Measurements from ENCODE around the gene TNFRSF4. TPM values are rescaled to one million over a fixed set of nuclear protein-coding genes. Genes with fewer than 3 reads are reported as not detected.

Gene TNFRSF4
- total and polyA plus RNA-seq, 2 donors (not counting 1 experiment from before 2014, with no cell fraction given): 0.63 to 1.8 TPM

- WGBS (ENCODE audit: insufficient coverage): 92% methylated on average over 25 of the region's 26 CpGs
- no peaks in the 10 kb centered on the region for H3K9me3 Mint-ChIP-seq (ENCODE audit: insufficient read depth)
- no peak overlapping the region for H3K4me3 Mint-ChIP-seq
- H3K27ac Mint-ChIP-seq: peak overlapping the region; percentile 27
- H3K79me2 ChIP-seq (ENCODE audit: control insufficient read depth, insufficient read depth, low read length): no peaks in the 10 kb centered on the region
- no peaks in the 10 kb centered on the region for H4K20me1 ChIP-seq (ENCODE audit: control insufficient read depth, insufficient read depth, low read length, poor library complexity, severe bottlenecking)
- DNase-seq (no peak), ATAC-seq (ENCODE audit: low read depth) (no peak)
- peaks cover 21% of the 10 kb centered on the region for H3K4me1 Mint-ChIP-seq
- no peak overlapping the region for H3K9ac ChIP-seq (ENCODE audit: low read length)
- H3K4me3 ChIP-seq (ENCODE audit: control extremely low read depth in 1 of 5, extremely low read depth in 1 of 5, insufficient read depth in 1 of 5, low read depth in 2 of 5, low read length in 4 of 5): no peak overlapping the region
- ChIA-PET POLR2A (no interaction called here), CTCF (no interaction called here)
- no peak overlapping the region for H3K4me2 ChIP-seq (replicated peaks; ENCODE audit: low read depth, low read length, poor library complexity, severe bottlenecking)
- H2AFZ ChIP-seq (ENCODE audit: insufficient read depth, low read depth, low read length, poor library complexity, severe bottlenecking): no peak overlapping the region
- no peak overlapping the region for H3K27ac ChIP-seq (ENCODE audit: low read length in 2 of 2)
- H3K27me3 ChIP-seq (replicated peaks in 1 of 4; ENCODE audit: control extremely low read depth in 1 of 4, control insufficient read depth in 3 of 4, insufficient read depth in 4 of 4, low read length in 3 of 4): peaks cover 0 to 53% (median 19%) of the 10 kb centered on the region in 4 experiments
- peaks cover 8 to 17% of the 10 kb centered on the region in 2 donors for H3K4me1 ChIP-seq (ENCODE audit: control insufficient read depth in 2 of 2, insufficient read depth in 2 of 2, low read length in 2 of 2)
- TF ChIP-seq EZH2 (IDR thresholded peaks at IDR 0.05; ENCODE audit: borderline replicate concordance, insufficient read depth, low read depth, low read length, poor library complexity, severe bottlenecking) (no peak), CTCF (IDR thresholded peaks at IDR 0.05) (no peak)
- H3K36me3 ChIP-seq (replicated peaks in 1 of 2; ENCODE audit: control extremely low read depth in 1 of 2, control insufficient read depth in 1 of 2, extremely low read depth in 1 of 2, insufficient read depth in 2 of 2, low read length in 1 of 2): no peaks in the 10 kb centered on the region
- H3K9me3 ChIP-seq (ENCODE audit: control extremely low read depth in 1 of 3, control insufficient read depth in 2 of 3, insufficient read depth in 1 of 3, low read length in 2 of 3): peaks cover 0 to 5% (median 0%) of the 10 kb centered on the region in 3 donors
- intact Hi-C loops (cut with micrococcal nuclease): no loop called here
- H3K27me3 Mint-ChIP-seq: peaks cover 16% of the 10 kb centered on the region
Measured at GRCh38 chr1:1181129-1181937, 32.6 kb downstream of the TNFRSF4 start.
